ENCODE measurements around the gene HACD2. TPM values are rescaled to one million over a fixed set of nuclear protein-coding genes. Genes with fewer than 3 reads are reported as not detected.

HACD2 gene
- total RNA-seq, 1 experiment from 2014 or later, result 43.8 TPM

GRCh38 chr3:123511084-123511483 lies 73.8 kb downstream of the HACD2 start:
- no peak for TF ChIP-seq EZH2phosphoT487 (IDR thresholded peaks at IDR 0.05; ENCODE audit: borderline replicate concordance, low read length)
- H4K20me1 ChIP-seq (ENCODE audit: low read length), result no peaks in the 10 kb centered on the region
- H3K9me2 ChIP-seq (replicated peaks; ENCODE audit: low read length), result no peaks in the 10 kb centered on the region
- H3F3A ChIP-seq (ENCODE audit: low read length, unreplicated experiment), result no peaks in the 10 kb centered on the region
- no peaks in the 10 kb centered on the region for H3K27me3 ChIP-seq (ENCODE audit: low read length)
- CTCF ChIA-PET, result no interaction called here
- H3K27ac ChIP-seq (ENCODE audit: low read length), result no peak overlapping the region
- no peak overlapping the region for H3K9ac ChIP-seq (ENCODE audit: low read length)
- BruUV-seq (replicated peaks), result no TSS peak
- no peak overlapping the region for H3K4me2 ChIP-seq (ENCODE audit: low read length)
- no peak overlapping the region for H3K4me3 ChIP-seq (ENCODE audit: low read length)
- intact Hi-C loops (cut with micrococcal nuclease), result no loop called here
- H3K9me3 ChIP-seq (ENCODE audit: low read length), result no peaks in the 10 kb centered on the region
- no peak overlapping the region for H2AFZ ChIP-seq (ENCODE audit: low read length)
- ATAC-seq (no peak), DNase-seq (no peak)
- H3K36me3 ChIP-seq (ENCODE audit: low read depth, low read length), result 0 out of 2 replicates have a peak, but pooled peaks cover 7% of the 10 kb centered on the region
- POLR2A ChIA-PET (ENCODE audit: unreplicated experiment), result no interaction called here
- H3K79me2 ChIP-seq (ENCODE audit: low read length), result no peaks in the 10 kb centered on the region
- no peaks in the 10 kb centered on the region for H3K4me1 ChIP-seq (ENCODE audit: insufficient read depth, low read length)

- ChIA-PET POLR2A (ENCODE audit: unreplicated experiment) (no interaction called here), CTCF (no interaction called here)
- no peaks in the 10 kb centered on the region for H4K20me1 ChIP-seq (ENCODE audit: low read length)
- H3F3A ChIP-seq (ENCODE audit: low read length, unreplicated experiment), result no peaks in the 10 kb centered on the region
- DNase-seq, result no peak
- H3K9me3 ChIP-seq (ENCODE audit: low read length), result no peaks in the 10 kb centered on the region
- BruUV-seq (replicated peaks), result no TSS peak
- intact Hi-C loops (cut with micrococcal nuclease), result no loop called here
- TF ChIP-seq EZH2phosphoT487 (IDR thresholded peaks at IDR 0.05; ENCODE audit: borderline replicate concordance, low read length) (no peak), EZH2 (IDR thresholded peaks at IDR 0.05; ENCODE audit: low read length, unreplicated experiment) (no peak), CTCF (conservative IDR thresholded peaks at IDR 0.05; ENCODE audit: low read depth, low read length) (no peak)
- H2AFZ ChIP-seq (ENCODE audit: low read length), result no peak overlapping the region
- no peaks in the 10 kb centered on the region for H3K9me2 ChIP-seq (replicated peaks; ENCODE audit: low read length)
- no peak overlapping the region for H3K4me3 ChIP-seq (ENCODE audit: low read length)
- no peaks in the 10 kb centered on the region for H3K27me3 ChIP-seq (ENCODE audit: low read length)
- H3K27ac ChIP-seq (ENCODE audit: low read length), result no peak overlapping the region
- no peaks in the 10 kb centered on the region for H3K4me1 ChIP-seq (ENCODE audit: insufficient read depth, low read length)
- no peak overlapping the region for H3K4me2 ChIP-seq (ENCODE audit: low read length)
- H3K79me2 ChIP-seq (ENCODE audit: low read length), result no peaks in the 10 kb centered on the region
- 0 out of 2 replicates have a peak, but pooled peaks cover 2% of the 10 kb centered on the region for H3K36me3 ChIP-seq (ENCODE audit: low read depth, low read length)
- no peak for ATAC-seq
- H3K9ac ChIP-seq (ENCODE audit: low read length), result no peak overlapping the region
Observed at GRCh38 chr3:123508178-123508577, 76.7 kb downstream of the HACD2 start.

DNA sequence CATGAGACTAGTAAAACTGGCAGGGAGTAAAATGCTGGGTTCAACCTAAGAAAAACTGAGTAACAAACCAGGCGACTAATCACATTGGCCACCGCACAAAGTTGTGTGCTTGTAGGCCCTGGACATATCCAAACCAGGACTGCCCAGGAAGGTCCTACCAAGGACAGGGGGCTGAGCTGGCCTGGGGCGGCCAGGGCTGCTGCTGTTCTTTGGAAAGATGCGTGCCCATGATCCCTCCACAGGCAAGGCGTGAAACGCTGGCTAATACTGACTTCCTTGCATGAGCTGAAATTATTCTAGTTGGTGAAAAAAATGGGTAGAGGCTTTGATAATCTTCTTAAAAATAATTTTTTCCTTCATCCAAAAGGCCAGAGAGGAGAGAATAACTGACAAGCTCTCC lies 79.0 kb downstream of the HACD2 start:
- Histone ChIP-seq H4K20me1 (ENCODE audit: low read length) (no peaks in the 10 kb centered on the region), H3F3A (ENCODE audit: low read length, unreplicated experiment) (no peaks in the 10 kb centered on the region), H3K9me2 (replicated peaks; ENCODE audit: low read length) (no peaks in the 10 kb centered on the region), H3K4me2 (ENCODE audit: low read length) (no peak overlapping the region), H3K79me2 (ENCODE audit: low read length) (no peaks in the 10 kb centered on the region), H3K4me1 (ENCODE audit: insufficient read depth, low read length) (no peaks in the 10 kb centered on the region), H3K4me3 (ENCODE audit: low read length) (no peak overlapping the region), H2AFZ (ENCODE audit: low read length) (no peak overlapping the region), H3K27me3 (ENCODE audit: low read length) (no peaks in the 10 kb centered on the region), H3K9me3 (ENCODE audit: low read length) (no peaks in the 10 kb centered on the region), H3K36me3 (ENCODE audit: low read depth, low read length) (peaks cover 1% of the 10 kb centered on the region; the same call in 1 of the 2 replicates), H3K27ac (ENCODE audit: low read length) (no peak overlapping the region), H3K9ac (ENCODE audit: low read length) (no peak overlapping the region)
- TF ChIP-seq CTCF (conservative IDR thresholded peaks at IDR 0.05; ENCODE audit: low read depth, low read length), result no peak
- TF ChIP-seq EZH2 (IDR thresholded peaks at IDR 0.05; ENCODE audit: low read length, unreplicated experiment), result no peak
- TF ChIP-seq EZH2phosphoT487 (IDR thresholded peaks at IDR 0.05; ENCODE audit: borderline replicate concordance, low read length), result no peak
- ATAC-seq, result no peak
- ChIA-PET POLR2A (ENCODE audit: unreplicated experiment) (no interaction called here), CTCF (no interaction called here)
- no peak for DNase-seq
- no TSS peak for BruUV-seq (replicated peaks)
- intact Hi-C loops (cut with micrococcal nuclease), result no loop called here
